ENCODE data around the gene ANAPC10. TPM values are rescaled to one million over a fixed set of nuclear protein-coding genes. Genes with fewer than 3 reads are reported as not detected.

The ANAPC10 gene
- total RNA-seq, 1 donor = 41.5 TPM

GRCh38 chr4:145097331-145097820 is 620 bp downstream of the ANAPC10 start:
- peak overlapping the region; percentile 87 for H3K4me3 ChIP-seq (ENCODE audit: low read depth, low read length)
- no peak for TF ChIP-seq CTCF (IDR thresholded peaks at IDR 0.05; ENCODE audit: insufficient read depth, low read depth, low read length)
- no peak for DNase-seq (ENCODE audit: low read depth)

GRCh38 chr4:145093638-145094037 is 4.4 kb downstream of the ANAPC10 start:
- TF ChIP-seq CTCF (IDR thresholded peaks at IDR 0.05; ENCODE audit: insufficient read depth, low read depth, low read length) = no peak
- DNase-seq (ENCODE audit: low read depth) = no peak
- no peak overlapping the region for H3K4me3 ChIP-seq (ENCODE audit: low read depth, low read length)

- DNase-seq (ENCODE audit: low read depth) = no peak
Measured at GRCh38 chr4:145090380-145090779, 7.6 kb downstream of the ANAPC10 start.

GRCh38 chr4:145083891-145084605 is 13.9 kb downstream of the ANAPC10 start:
- no peak for TF ChIP-seq CTCF (IDR thresholded peaks at IDR 0.05; ENCODE audit: insufficient read depth, low read depth, low read length)
- H3K4me3 ChIP-seq (ENCODE audit: low read depth, low read length) = no peak overlapping the region
- no peak for DNase-seq (ENCODE audit: low read depth)

More at GRCh38 chr4:145090380-145090779, 7.6 kb downstream of the ANAPC10 start:
- no peak for TF ChIP-seq CTCF (IDR thresholded peaks at IDR 0.05; ENCODE audit: insufficient read depth, low read depth, low read length)
- H3K4me3 ChIP-seq (ENCODE audit: low read depth, low read length) = no peak overlapping the region

GRCh38 chr4:145081756-145082155 is 16.2 kb downstream of the ANAPC10 start:
- no peak for TF ChIP-seq CTCF (IDR thresholded peaks at IDR 0.05; ENCODE audit: insufficient read depth, low read depth, low read length)
- DNase-seq (ENCODE audit: low read depth) = no peak
- H3K4me3 ChIP-seq (ENCODE audit: low read depth, low read length) = no peak overlapping the region

- no peak for DNase-seq (ENCODE audit: low read depth)
- H3K4me3 ChIP-seq (ENCODE audit: low read depth, low read length) = no peak overlapping the region
Measured at GRCh38 chr4:145076469-145076855, 21.5 kb downstream of the ANAPC10 start.

More at GRCh38 chr4:145076469-145076855, 21.5 kb downstream of the ANAPC10 start:
- no peak for TF ChIP-seq CTCF (IDR thresholded peaks at IDR 0.05; ENCODE audit: insufficient read depth, low read depth, low read length)

Measured in fibroblast of villous mesenchyme (primary cell).